Measurements from ENCODE around the gene GOT2. TPM values are rescaled to one million over a fixed set of nuclear protein-coding genes. Genes with fewer than 3 reads are reported as not detected.
"Not testable (repeated sequence)": the region's sequence is repeated elsewhere in the genome, so short reads cannot be mapped to it uniquely, and the experiment has no call there.

GOT2 gene
- total and polyA plus RNA-seq, 4 donors, result 20.4 to 32.7 (median 28.6) TPM

DNA sequence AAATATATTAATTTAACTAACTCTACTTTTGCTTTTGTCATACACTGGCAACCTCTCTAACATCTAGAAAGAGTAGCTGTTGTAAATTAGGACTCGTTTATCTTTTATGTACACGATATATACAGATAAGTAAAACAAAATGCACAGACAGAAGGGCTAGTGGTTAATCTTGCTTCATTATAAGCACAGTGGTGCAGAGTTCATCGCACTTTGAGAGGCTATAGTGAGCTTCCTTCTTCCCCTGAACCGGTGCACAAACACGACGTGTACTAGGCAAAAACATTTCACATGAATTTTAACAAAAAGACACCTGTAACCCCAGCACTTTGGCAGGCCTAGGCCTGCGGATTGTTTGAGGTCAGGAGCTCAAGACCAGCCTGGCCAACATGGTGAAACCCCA, 10.4 kb upstream of the GOT2 start:
- ATAC-seq (ENCODE audit: low FRiP score), result no peak
- H3K27ac ChIP-seq (ENCODE audit: low read depth in 1 of 2, low read length in 2 of 2), result no peak overlapping the region
- H3K4me3 ChIP-seq (ENCODE audit: low read length in 2 of 2), result no peak overlapping the region
- no peak for DNase-seq
- no peaks in the 10 kb centered on the region for H3K36me3 ChIP-seq (ENCODE audit: control insufficient read depth in 1 of 2, insufficient read depth in 2 of 2, low read length in 1 of 2)
- H3K4me1 ChIP-seq (ENCODE audit: control insufficient read depth in 1 of 2, insufficient read depth in 2 of 2, low read length in 2 of 2), result no peaks in the 10 kb centered on the region
- WGBS, 2 donors, result 83 to 86% methylated on average over 7 of the region's 7 CpGs
- no peaks in the 10 kb centered on the region for H3K27me3 ChIP-seq (ENCODE audit: control insufficient read depth in 1 of 2, insufficient read depth in 2 of 2, low read length in 1 of 2)
- intact Hi-C loops (cut with DNase I), result no loop called here
- no peaks in the 10 kb centered on the region for H3K9me3 ChIP-seq (ENCODE audit: control insufficient read depth, low read length)

DNA sequence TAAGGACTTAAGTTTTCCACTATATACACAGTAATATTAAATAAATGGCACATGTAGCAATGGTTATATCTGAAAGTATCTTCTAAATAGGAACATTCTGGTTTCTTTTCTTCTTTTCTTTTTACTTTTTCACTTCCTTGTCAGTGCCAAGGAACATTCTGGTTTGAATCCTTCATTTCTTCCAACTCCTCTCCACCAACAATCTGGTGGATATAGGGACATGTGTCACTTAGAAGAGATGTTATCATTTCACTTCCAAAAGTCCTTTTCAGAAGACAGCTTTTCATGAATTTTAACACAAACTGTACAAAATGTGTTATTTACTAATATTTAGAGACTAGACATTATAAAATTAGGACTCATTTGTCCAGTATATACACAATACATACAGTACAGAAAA, 7.9 kb upstream of the GOT2 start:
- no peak for DNase-seq
- intact Hi-C loops (cut with DNase I), result no loop called here
- H3K36me3 ChIP-seq (ENCODE audit: control insufficient read depth in 1 of 2, insufficient read depth in 2 of 2, low read length in 1 of 2), result no peaks in the 10 kb centered on the region
- no peak overlapping the region for H3K27ac ChIP-seq (ENCODE audit: low read depth in 1 of 2, low read length in 2 of 2)
- no peaks in the 10 kb centered on the region for H3K9me3 ChIP-seq (ENCODE audit: control insufficient read depth, low read length)
- no peaks in the 10 kb centered on the region for H3K27me3 ChIP-seq (ENCODE audit: control insufficient read depth in 1 of 2, insufficient read depth in 2 of 2, low read length in 1 of 2)
- H3K4me1 ChIP-seq (ENCODE audit: control insufficient read depth in 1 of 2, insufficient read depth in 2 of 2, low read length in 2 of 2), result no peaks in the 10 kb centered on the region
- no peak overlapping the region for H3K4me3 ChIP-seq (ENCODE audit: low read length in 2 of 2)
- no peak for ATAC-seq (ENCODE audit: low FRiP score)

DNA sequence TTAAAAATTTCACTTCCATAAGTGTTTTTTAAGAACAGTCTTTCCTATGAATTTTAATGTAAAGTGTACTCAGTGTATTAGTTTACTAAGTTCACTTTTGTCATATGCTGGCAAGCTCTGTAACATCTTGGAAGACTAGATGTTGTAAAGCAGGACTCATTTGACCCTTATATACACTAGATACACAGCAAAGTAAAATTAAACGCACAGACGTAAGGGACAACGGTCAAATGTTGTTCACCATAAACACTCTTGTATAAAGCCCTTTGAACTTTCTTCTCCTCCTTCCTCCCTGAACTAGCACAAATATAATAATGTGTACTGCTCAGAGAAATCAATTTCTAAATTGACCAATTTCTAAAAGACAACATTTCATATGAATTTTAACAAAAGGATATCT, 7.0 kb upstream of the GOT2 start:
- H3K4me1 ChIP-seq (ENCODE audit: control insufficient read depth in 1 of 2, insufficient read depth in 2 of 2, low read length in 2 of 2), result no peaks in the 10 kb centered on the region
- no peak overlapping the region for H3K27ac ChIP-seq (ENCODE audit: low read depth in 1 of 2, low read length in 2 of 2)
- no peaks in the 10 kb centered on the region for H3K9me3 ChIP-seq (ENCODE audit: control insufficient read depth, low read length)
- H3K36me3 ChIP-seq (ENCODE audit: control insufficient read depth in 1 of 2, insufficient read depth in 2 of 2, low read length in 1 of 2), result no peaks in the 10 kb centered on the region
- 77 to 91% methylated on average over 3 of the region's 3 CpGs for WGBS, 2 donors
- H3K27me3 ChIP-seq (ENCODE audit: control insufficient read depth in 1 of 2, insufficient read depth in 2 of 2, low read length in 1 of 2), result no peaks in the 10 kb centered on the region
- intact Hi-C loops (cut with DNase I), result no loop called here
- no peak overlapping the region for H3K4me3 ChIP-seq (ENCODE audit: low read length in 2 of 2)
- ATAC-seq (ENCODE audit: low FRiP score) (no peak), DNase-seq (no peak)

DNA sequence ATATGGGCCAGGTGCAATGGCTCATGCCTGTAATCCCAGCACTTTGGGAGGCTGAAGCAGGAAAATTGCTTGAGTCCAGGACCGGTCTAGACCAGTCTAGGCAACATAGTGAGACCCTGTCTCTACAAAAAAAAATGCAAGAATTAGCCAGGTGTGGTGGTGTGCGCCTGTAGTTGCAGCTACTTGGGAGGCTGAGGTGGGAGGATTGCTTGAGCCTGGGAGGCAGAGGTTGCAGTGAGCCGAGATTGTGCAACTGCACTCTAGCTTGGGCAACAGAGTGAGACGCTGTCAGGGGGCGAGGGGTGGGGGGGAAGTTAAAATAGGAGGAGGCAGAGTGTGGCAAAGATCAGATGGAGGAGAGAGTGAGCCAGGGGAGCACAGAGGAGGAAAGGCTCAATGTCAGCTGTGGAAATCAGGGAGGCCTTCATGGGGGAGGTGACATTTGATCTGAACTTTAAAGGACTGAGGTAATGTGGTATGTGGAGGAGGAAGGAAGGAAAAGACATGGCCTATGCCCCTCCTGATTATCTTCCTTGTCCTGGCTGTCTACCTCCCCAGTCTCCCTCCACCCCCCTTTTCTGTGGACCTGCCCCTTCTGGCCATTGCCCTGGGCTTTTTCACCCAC, 4.7 kb upstream of the GOT2 start:
- no peaks in the 10 kb centered on the region for H3K27me3 ChIP-seq (ENCODE audit: control insufficient read depth in 1 of 2, insufficient read depth in 2 of 2, low read length in 1 of 2)
- H3K27ac ChIP-seq (ENCODE audit: low read depth in 1 of 2, low read length in 2 of 2), result no peak overlapping the region
- H3K4me1 ChIP-seq (ENCODE audit: control insufficient read depth in 1 of 2, insufficient read depth in 2 of 2, low read length in 2 of 2), result no peaks in the 10 kb centered on the region
- no peaks in the 10 kb centered on the region for H3K9me3 ChIP-seq (ENCODE audit: control insufficient read depth, low read length)
- ATAC-seq (ENCODE audit: low FRiP score) (no peak), DNase-seq (no peak)
- H3K36me3 ChIP-seq (ENCODE audit: control insufficient read depth in 1 of 2, insufficient read depth in 2 of 2, low read length in 1 of 2), result no peaks in the 10 kb centered on the region
- H3K4me3 ChIP-seq (ENCODE audit: low read length in 2 of 2), result no peak overlapping the region
- intact Hi-C loops (cut with DNase I), result loop anchor here (10.0 kb wide), 1 partner anchor 224 kb away; the partner anchor contains the start of gene SETD6 (in 2 of the 2)
- WGBS, 2 donors, result 87 to 91% methylated on average over 5 of the region's 5 CpGs

DNA sequence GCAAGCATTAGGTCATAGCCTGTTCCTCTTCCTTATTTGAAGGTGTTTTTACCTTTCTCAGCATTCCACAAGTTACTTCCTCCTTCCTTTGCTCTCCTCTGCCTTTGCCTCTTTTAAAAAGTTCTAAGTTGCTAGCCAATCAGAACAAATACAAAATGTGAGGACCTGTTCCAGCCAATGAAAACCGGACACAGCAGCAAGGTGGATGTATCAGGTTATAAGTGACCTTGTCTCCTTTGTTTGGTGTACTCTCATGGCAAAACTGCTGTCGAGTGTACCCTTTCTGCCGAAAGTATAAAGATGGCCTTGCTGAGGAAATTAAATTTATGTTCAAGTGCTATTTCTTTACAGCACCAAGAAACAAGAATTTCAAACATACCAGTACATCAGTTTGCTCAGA, 2.2 kb upstream of the GOT2 start:
- not testable (repeated sequence) for ATAC-seq (ENCODE audit: low FRiP score); H3K36me3 ChIP-seq (ENCODE audit: control insufficient read depth in 1 of 2, insufficient read depth in 2 of 2, low read length in 1 of 2); H3K27ac ChIP-seq (ENCODE audit: low read depth in 1 of 2, low read length in 2 of 2); H3K4me1 ChIP-seq (ENCODE audit: control insufficient read depth in 1 of 2, insufficient read depth in 2 of 2, low read length in 2 of 2); H3K4me3 ChIP-seq (ENCODE audit: low read length in 2 of 2); H3K9me3 ChIP-seq (ENCODE audit: control insufficient read depth, low read length); DNase-seq; H3K27me3 ChIP-seq (ENCODE audit: control insufficient read depth in 1 of 2, insufficient read depth in 2 of 2, low read length in 1 of 2)
- intact Hi-C loops (cut with DNase I), result loop anchor here (10.0 kb wide), 1 partner anchor 222 kb away; the partner anchor contains the start of gene SETD6 (in 2 of the 2)
- 86 to 88% methylated on average over 3 of the region's 3 CpGs for WGBS, 2 donors

DNA sequence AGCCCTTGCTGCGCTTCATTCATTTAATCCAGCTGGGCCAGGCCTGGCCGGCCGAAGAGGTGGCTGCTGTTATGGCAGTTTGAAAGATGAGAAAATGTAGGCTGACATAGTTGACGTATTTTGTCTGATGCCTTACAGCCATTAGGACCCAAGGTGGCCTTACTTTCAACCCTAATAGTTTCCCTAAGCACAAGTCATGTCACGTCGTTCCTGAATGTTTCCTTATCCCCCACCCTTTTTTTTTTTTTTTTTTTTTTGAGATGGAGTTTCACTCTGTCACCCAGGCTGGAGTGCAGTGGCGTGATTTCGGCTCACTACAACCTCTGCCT, 307 bp upstream of the GOT2 start:
- Histone ChIP-seq H3K9me3 (ENCODE audit: control insufficient read depth, low read length) (no peaks in the 10 kb centered on the region), H3K27me3 (ENCODE audit: control insufficient read depth in 1 of 2, insufficient read depth in 2 of 2, low read length in 1 of 2) (no peaks in the 10 kb centered on the region), H3K4me1 (ENCODE audit: control insufficient read depth in 1 of 2, insufficient read depth in 2 of 2, low read length in 2 of 2) (no peaks in the 10 kb centered on the region), H3K27ac (ENCODE audit: low read depth in 1 of 2, low read length in 2 of 2) (no peak overlapping the region), H3K4me3 (ENCODE audit: low read length in 2 of 2) (peak overlapping the region in 1 of 2 donors; percentile 32), H3K36me3 (ENCODE audit: control insufficient read depth in 1 of 2, insufficient read depth in 2 of 2, low read length in 1 of 2) (no peaks in the 10 kb centered on the region)
- intact Hi-C loops (cut with DNase I), result loop anchor here (5.0 to 10.0 kb wide), 4 partner anchors 52 to 342 kb away; partner anchors contain the start of genes SETD6 (in 2 of the 2), SLC38A7 (in 2 of the 2), CNOT1 (in 1 of the 2) and GINS3 (in 1 of the 2)
- DNase-seq (no peak), ATAC-seq (ENCODE audit: low FRiP score) (no peak)
- 25% methylated on average over 8 of the region's 8 CpGs for WGBS, 2 donors

DNA sequence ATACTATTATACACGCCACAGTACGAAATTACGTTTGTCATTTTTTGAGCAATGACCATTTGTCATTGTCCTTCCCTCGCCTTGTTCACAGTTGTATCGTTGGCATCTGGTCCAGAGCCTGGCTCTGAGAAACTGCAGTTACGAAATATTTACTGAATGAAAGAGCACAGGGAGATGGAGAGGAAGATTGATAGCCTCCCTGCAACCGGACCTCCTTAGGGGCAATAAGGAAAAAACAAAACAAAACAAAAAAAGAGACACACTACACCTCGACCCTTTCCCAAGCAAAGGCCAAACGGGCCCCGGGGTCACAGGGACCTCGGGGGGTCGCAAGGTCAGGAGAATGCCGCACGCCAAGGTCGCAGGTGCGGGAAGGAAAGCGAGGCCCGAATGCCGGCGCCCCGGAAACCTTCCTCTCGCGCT, 857 bp downstream of the GOT2 start:
- Histone ChIP-seq H3K9me3 (ENCODE audit: control insufficient read depth, low read length) (no peaks in the 10 kb centered on the region), H3K27ac (ENCODE audit: low read depth in 1 of 2, low read length in 2 of 2) (peak overlapping the region in 1 of 2 donors; percentile 1), H3K27me3 (ENCODE audit: control insufficient read depth in 1 of 2, insufficient read depth in 2 of 2, low read length in 1 of 2) (no peaks in the 10 kb centered on the region), H3K4me3 (ENCODE audit: low read length in 2 of 2) (peak overlapping the region; percentile 20 to 32), H3K4me1 (ENCODE audit: control insufficient read depth in 1 of 2, insufficient read depth in 2 of 2, low read length in 2 of 2) (no peaks in the 10 kb centered on the region), H3K36me3 (ENCODE audit: control insufficient read depth in 1 of 2, insufficient read depth in 2 of 2, low read length in 1 of 2) (no peaks in the 10 kb centered on the region)
- 1% methylated on average over 23 of the region's 23 CpGs for WGBS, 2 donors
- DNase-seq (no peak), ATAC-seq (ENCODE audit: low FRiP score) (peak; percentile 45)
- intact Hi-C loops (cut with DNase I), result loop anchor here (5.0 to 10.0 kb wide), 4 partner anchors 51 to 341 kb away; partner anchors contain the start of genes SETD6 (in 2 of the 2), SLC38A7 (in 2 of the 2), CNOT1 (in 1 of the 2) and GINS3 (in 1 of the 2)

DNA sequence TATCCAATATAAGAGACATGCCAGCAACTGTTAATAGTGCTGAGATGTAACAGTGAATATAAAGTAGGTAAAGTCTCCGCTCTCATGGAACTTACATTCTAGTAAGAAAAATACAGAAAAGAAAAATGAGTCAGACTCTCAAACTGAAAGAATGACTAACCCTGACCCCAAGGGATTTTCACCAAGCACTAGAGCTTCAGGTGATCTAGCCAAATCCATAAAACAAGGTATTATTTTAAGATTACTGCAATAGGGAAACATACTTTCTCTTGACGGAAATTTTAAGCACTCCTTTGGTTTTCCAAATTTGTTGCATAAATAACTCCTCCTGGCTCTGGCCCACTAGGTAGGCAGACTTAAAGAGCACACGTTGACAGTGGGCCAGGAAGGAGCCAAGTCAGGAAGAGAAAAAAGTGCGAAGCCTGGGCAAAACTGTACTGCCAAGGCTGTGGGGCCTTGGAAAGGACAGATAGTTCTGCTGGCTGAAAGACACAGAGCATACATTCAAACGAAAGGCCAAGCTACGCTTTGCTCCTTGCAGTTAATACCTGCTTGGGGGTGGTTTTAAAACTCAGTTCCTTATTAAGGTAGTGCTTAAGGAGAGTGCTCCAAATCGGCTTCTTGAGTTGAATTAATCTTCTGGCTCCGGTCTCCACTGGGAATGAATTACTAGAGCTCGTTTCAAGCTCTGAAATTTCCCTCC, 1.4 kb downstream of the GOT2 start:
- no peaks in the 10 kb centered on the region for H3K9me3 ChIP-seq (ENCODE audit: control insufficient read depth, low read length)
- WGBS, 2 donors, result 3 to 9% methylated on average over 9 of the region's 9 CpGs
- DNase-seq (no peak), ATAC-seq (ENCODE audit: low FRiP score) (no peak)
- no peaks in the 10 kb centered on the region for H3K4me1 ChIP-seq (ENCODE audit: control insufficient read depth in 1 of 2, insufficient read depth in 2 of 2, low read length in 2 of 2)
- H3K27ac ChIP-seq (ENCODE audit: low read depth in 1 of 2, low read length in 2 of 2), result peak overlapping the region; percentile 9 to 72
- peak overlapping the region in 1 of 2 donors; percentile 6 for H3K4me3 ChIP-seq (ENCODE audit: low read length in 2 of 2)
- intact Hi-C loops (cut with DNase I), result loop anchor here (5.0 to 10.0 kb wide), 4 partner anchors 50 to 340 kb away; partner anchors contain the start of genes SETD6 (in 2 of the 2), SLC38A7 (in 2 of the 2), CNOT1 (in 1 of the 2) and GINS3 (in 1 of the 2)
- H3K36me3 ChIP-seq (ENCODE audit: control insufficient read depth in 1 of 2, insufficient read depth in 2 of 2, low read length in 1 of 2), result no peaks in the 10 kb centered on the region
- no peaks in the 10 kb centered on the region for H3K27me3 ChIP-seq (ENCODE audit: control insufficient read depth in 1 of 2, insufficient read depth in 2 of 2, low read length in 1 of 2)
